Muscle of back (tissue), 11 donors: Measurements from ENCODE around the gene ZNF490. TPM values are rescaled to one million over a fixed set of nuclear protein-coding genes. Genes with fewer than 3 reads are reported as not detected.

ENCODE experiments used
- DNase-seq, 3 donors: peaks; one replicate each; pipeline versions ENCODE4 v3.0.0 to v3.0.0-alpha.2; 2013
- polyA plus RNA-seq, 10 donors: library from polyadenylated mRNA; unstranded; fragments of 120-200 nt; gene quantifications; one replicate each; pipeline ENCODE4 v1.2.1, GENCODE V29; 2013; ENCODE audit not compliant: insufficient read length in 10 of 10

The ZNF490 gene
- polyA plus RNA-seq, 10 donors = 1.5 to 4.6 (median 2.9) TPM

GRCh38 chr19:12545267-12545666 is 65.3 kb downstream of the ZNF490 start:
- DNase-seq = no peak

GRCh38 chr19:12544401-12544876 is 66.2 kb downstream of the ZNF490 start:
- no peak for DNase-seq

DNA sequence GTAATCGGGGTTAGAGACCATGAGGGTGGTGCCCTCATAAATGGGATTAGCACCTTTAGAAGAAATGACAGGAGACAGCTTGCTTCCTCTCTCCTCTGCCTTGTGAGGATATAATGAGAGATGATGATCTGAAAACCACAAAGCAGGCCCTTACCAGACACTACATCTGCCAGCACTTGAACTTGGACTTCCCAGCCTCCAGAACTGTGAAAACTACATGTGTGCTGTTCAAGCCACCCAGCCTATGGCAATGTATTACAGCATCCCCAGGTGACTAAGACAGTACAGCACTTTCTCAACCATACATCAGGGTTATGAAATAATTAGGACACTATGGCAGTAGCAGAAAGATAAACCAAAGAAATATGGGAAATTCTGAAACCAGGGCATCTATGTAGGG is 66.8 kb downstream of the ZNF490 start:
- DNase-seq = no peak

Other genes starting within 250 kb of the ZNF490 start
- 1 to 10 TPM; 1.2 to 2.6 (median 2.3) TPM for gene ZNF442, start 245.1 kb downstream of the ZNF490 start, polyA plus RNA-seq
- gene ZNF799, start 209.5 kb downstream of the ZNF490 start, polyA plus RNA-seq = 1 to 10 TPM; 3.4 to 5.8 (median 4.3) TPM
- 1 to 10 TPM; 2.7 to 4.7 (median 3.6) TPM for gene ZNF443, start 169.8 kb downstream of the ZNF490 start, polyA plus RNA-seq
- gene ZNF709, start 126.0 kb downstream of the ZNF490 start, polyA plus RNA-seq = 1 to 10 TPM; 1.8 to 4.1 (median 2.9) TPM
- 1 to 10 TPM; 3.2 to 5.9 (median 4.8) TPM for gene ZNF564, start 59.3 kb downstream of the ZNF490 start, polyA plus RNA-seq
- 10 to 100 TPM in 9 of 10 donors, 1 to 10 TPM in 1; 7.7 to 17.5 (median 13.7) TPM for gene ZNF791, start 107 bp upstream of the ZNF490 start, polyA plus RNA-seq
- gene MAN2B1, start 55.9 kb upstream of the ZNF490 start, polyA plus RNA-seq = 10 to 100 TPM; 23.1 to 38.2 (median 27.9) TPM
- gene WDR83, start 56.0 kb upstream of the ZNF490 start, polyA plus RNA-seq = 10 to 100 TPM in 6 of 10 donors, 1 to 10 TPM in 4; 5.8 to 13.2 (median 10.6) TPM
- 10 to 100 TPM; 52.3 to 63.0 (median 59.8) TPM for gene DHPS, start 71.1 kb upstream of the ZNF490 start, polyA plus RNA-seq
- not detected for gene GNG14, start 77.2 kb upstream of the ZNF490 start, polyA plus RNA-seq
- gene FBXW9, start 85.8 kb upstream of the ZNF490 start, polyA plus RNA-seq = 1 to 10 TPM; 2.5 to 6.3 (median 4.1) TPM
- 10 to 100 TPM; 44.6 to 69.5 (median 54.9) TPM for gene TNPO2, start 113.1 kb upstream of the ZNF490 start, polyA plus RNA-seq
- gene TRIR, start 123.9 kb upstream of the ZNF490 start, polyA plus RNA-seq = 100 to 1,000 TPM; 130 to 217 (median 172) TPM
- gene GET3, start 126.7 kb upstream of the ZNF490 start, polyA plus RNA-seq = 10 to 100 TPM; 36.3 to 54.8 (median 41.8) TPM
- gene BEST2, start 141.0 kb upstream of the ZNF490 start, polyA plus RNA-seq = not detected
- gene HOOK2, start 164.7 kb upstream of the ZNF490 start, polyA plus RNA-seq = 10 to 100 TPM; 15.9 to 42.5 (median 22.4) TPM
- gene JUNB, start 180.7 kb upstream of the ZNF490 start, polyA plus RNA-seq = 100 to 1,000 TPM in 1 of 10 donors, 10 to 100 TPM in 9; 13.8 to 217 (median 45.0) TPM
- gene PRDX2, start 191.0 kb upstream of the ZNF490 start, polyA plus RNA-seq = 100 to 1,000 TPM; 135 to 183 (median 163) TPM
- 1 to 10 TPM; 1.3 to 6.3 (median 3.3) TPM for gene THSD8, start 191.3 kb upstream of the ZNF490 start, polyA plus RNA-seq
- gene RNASEH2A, start 195.8 kb upstream of the ZNF490 start, polyA plus RNA-seq = 10 to 100 TPM; 13.4 to 36.2 (median 19.9) TPM
- gene RTBDN, start 223.8 kb upstream of the ZNF490 start, polyA plus RNA-seq = not detected
- under 1 TPM in 9 of 10 donors, not detected in 1; 0.11 to 0.91 (median 0.66) TPM for gene MAST1, start 227.7 kb upstream of the ZNF490 start, polyA plus RNA-seq